ENCODE results near the gene GTF2A1L.

DNA sequence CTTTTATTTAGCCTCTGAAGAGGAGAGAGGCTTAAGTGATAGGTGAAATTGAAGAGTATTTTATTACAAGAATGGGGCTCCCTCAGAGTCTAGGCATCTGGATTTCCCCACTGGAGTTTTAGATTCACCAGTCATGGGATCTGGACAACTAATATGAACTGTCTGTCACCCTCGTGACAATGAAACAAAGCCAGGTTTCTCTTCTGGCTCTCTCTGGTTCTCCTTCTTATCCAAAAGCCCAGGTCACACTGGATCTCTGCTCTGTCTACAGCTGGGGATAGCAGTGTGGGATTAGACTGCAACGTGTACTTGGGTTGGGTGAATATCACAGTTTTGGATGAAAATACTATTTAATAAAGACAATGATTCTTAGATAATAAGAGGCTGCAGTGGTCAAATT, 106.6 kb downstream of the GTF2A1L start:
- TF ChIP-seq CTCF (IDR thresholded peaks at IDR 0.05; ENCODE audit: insufficient read depth, low read length, poor library complexity, severe bottlenecking) (no peak), EZH2phosphoT487 (conservative IDR thresholded peaks at IDR 0.05; ENCODE audit: low read length) (no peak)

Measured in SU-DHL-6 (cell line).